HepG2 (cell line): ENCODE measurements around the gene ADAR. TPM values are rescaled to one million over a fixed set of nuclear protein-coding genes. Genes with fewer than 3 reads are reported as not detected.

ENCODE experiments used
- ARID2 ChIP-seq: sonication (generic); formaldehyde crosslinking; IDR thresholded peaks from 2 replicates; pipeline ENCODE4 v1.8.1; 2022; ENCODE audit warnings: mild to moderate bottlenecking, missing genetic modification reagents, borderline replicate concordance
- HMGA1 ChIP-seq: sonication (generic); formaldehyde crosslinking; conservative IDR thresholded peaks from 2 replicates; pipeline ENCODE4 v1.4.0; 2020; ENCODE audit warnings: missing genetic modification reagents
- HMGXB4 ChIP-seq, 2 experiments: sonication (generic) in 1 of 2; formaldehyde crosslinking in 1 of 2; IDR thresholded peaks; 2 replicates each; pipeline versions ENCODE4 v1.4.0 to v1.6.1; 2018 to 2020; ENCODE audit warnings: missing genetic modification reagents in 2 of 2, borderline replicate concordance in 1 of 2, low read depth in 1 of 2, mild to moderate bottlenecking in 1 of 2, missing biosample characterization in 1 of 2
- MBNL3 ChIP-seq: fragments of 250-450 bp; sonication (Bioruptor Pico); conservative IDR thresholded peaks from 2 replicates; pipeline ENCODE4 v1.8.0; 2022; ENCODE audit warnings: mild to moderate bottlenecking, inconsistent platforms
- NCOR1 ChIP-seq: fragments of 200-600 bp; sonication (generic); IDR thresholded peaks from 2 replicates; pipeline ENCODE4 v1.7.0; 2017; ENCODE audit warnings: antibody characterized with exemption, low read length, borderline replicate concordance
- POLR2AphosphoS2 ChIP-seq: IDR thresholded peaks from 2 replicates; pipeline ENCODE4 v1.6.1; 2011; ENCODE audit warnings: low read depth, low read length, improper control_type of control experiment
- THRA ChIP-seq: sonication (generic); formaldehyde crosslinking; IDR thresholded peaks from 2 replicates; pipeline ENCODE4 v1.4.0; 2020; ENCODE audit warnings: missing genetic modification reagents, borderline replicate concordance
- ZFP36 ChIP-seq: fragments of 150-350 bp; IDR thresholded peaks from 2 replicates; pipeline ENCODE4 v1.6.1; 2018; ENCODE audit warnings: borderline replicate concordance, low read length, low read depth; ENCODE audit not compliant: partially characterized antibody
- ZFP91 ChIP-seq: sonication (generic); formaldehyde crosslinking; IDR thresholded peaks from 2 replicates; pipeline ENCODE4 v1.9.0; 2022; ENCODE audit warnings: missing genetic modification reagents, mild to moderate bottlenecking, borderline replicate concordance
- ZNF337 ChIP-seq: sonication (generic); formaldehyde crosslinking; IDR thresholded peaks from 2 replicates; pipeline ENCODE4 v1.5.1; 2020; ENCODE audit warnings: missing genetic modification reagents, low read depth, mild to moderate bottlenecking, borderline replicate concordance
- ZNF362 ChIP-seq: sonication (generic); formaldehyde crosslinking; IDR thresholded peaks from 2 replicates; pipeline ENCODE4 v1.4.0; 2020; ENCODE audit warnings: missing genetic modification reagents, mild to moderate bottlenecking, borderline replicate concordance
- ZNF496 ChIP-seq: sonication (generic); formaldehyde crosslinking; IDR thresholded peaks from 2 replicates; pipeline ENCODE4 v1.8.1; 2023; ENCODE audit warnings: mild to moderate bottlenecking, moderate library complexity, missing genetic modification reagents; ENCODE audit not compliant: insufficient replicate concordance
- ZNF556 ChIP-seq: sonication (generic); formaldehyde crosslinking; IDR thresholded peaks from 2 replicates; pipeline ENCODE4 v1.4.0; 2020; ENCODE audit warnings: mild to moderate bottlenecking, missing genetic modification reagents, borderline replicate concordance
- ZNF580 ChIP-seq: IDR thresholded peaks from 2 replicates; pipeline ENCODE4 v1.6.1; 2016; ENCODE audit warnings: low read depth, borderline replicate concordance
- ZNF609 ChIP-seq: sonication (generic); formaldehyde crosslinking; IDR thresholded peaks from 2 replicates; pipeline ENCODE4 v1.4.0; 2020; ENCODE audit warnings: mild to moderate bottlenecking, missing genetic modification reagents, borderline replicate concordance
- ZNF777 ChIP-seq: sonication (generic); formaldehyde crosslinking; IDR thresholded peaks from 2 replicates; pipeline ENCODE4 v1.4.0; 2020; ENCODE audit warnings: missing genetic modification reagents
- polyA plus RNA-seq, 8 experiments: library from polyadenylated mRNA; depleted of rRNA in 3 of 8; stranded (reverse) in 7 of 8; unstranded in 1 of 8; fragments of >200 nt; fragmentation: Illumina TruSeq in 4 of 8; extraction: Trizol in 4 of 8; gene quantifications; 2 replicates each; pipeline versions ENCODE4 v1.2.1 to v1.2.3, GENCODE V29; 2011 to 2016; ENCODE audit warnings: low read depth in 4 of 8, missing spikeins in 1 of 8, mixed read lengths in 1 of 8; ENCODE audit not compliant: insufficient read depth in 1 of 8
- total RNA-seq, 5 experiments: library from RNA; depleted of rRNA; stranded (reverse); fragments of >200 nt; fragmentation: Illumina TruSeq; extraction: Trizol; gene quantifications; 2 replicates each; pipeline ENCODE4 v1.2.3, GENCODE V29; 2016; ENCODE audit warnings: low read depth in 1 of 5

The ADAR gene
- total and polyA plus RNA-seq, 2 of the 13 experiments (the other 11 are each of a cell fraction or from before 2014, with no cell fraction given): 70.8 to 86.2 TPM

GRCh38 chr1:154607106-154607608 is 829 bp downstream of the ADAR start (continued):
- no peak for TF ChIP-seq ZNF337 (CRISPR knock-in tag)
- TF ChIP-seq POLR2AphosphoS2: no peak
- TF ChIP-seq ZNF580 (CRISPR knock-in tag): no peak
- no peak for TF ChIP-seq ZNF496 (CRISPR knock-in tag)
- no peak for TF ChIP-seq ZNF362 (CRISPR knock-in tag)
- TF ChIP-seq ZFP91 (CRISPR knock-in tag): no peak
- TF ChIP-seq ARID2 (CRISPR knock-in tag): 0 out of 2 replicates have a peak, but pooled peaks have one; percentile 22
- TF ChIP-seq HMGA1 (CRISPR knock-in tag): no peak
- TF ChIP-seq NCOR1: 0 out of 2 replicates have a peak, but pooled peaks have one; percentile 9
- TF ChIP-seq ZFP36: peak; percentile 49
- TF ChIP-seq HMGXB4 (CRISPR knock-in tag; IDR thresholded peaks at IDR 0.05; ENCODE audit: borderline replicate concordance in 1 of 2, low read depth in 1 of 2): no peak
- TF ChIP-seq ZNF609 (CRISPR knock-in tag): no peak
- TF ChIP-seq THRA: peak; percentile 44; the same call in 1 of the 2 replicates
- TF ChIP-seq MBNL3 (CRISPR knock-in tag): no peak
- no peak for TF ChIP-seq ZNF777 (CRISPR knock-in tag)
- no peak for TF ChIP-seq ZNF556 (CRISPR knock-in tag)
